Measurements from ENCODE around the gene CD207.
"Not testable (repeated sequence)": the region's sequence is repeated elsewhere in the genome, so short reads cannot be mapped to it uniquely, and the experiment has no call there.

Gene CD207

GRCh38 chr2:70828914-70829824 lies 6.4 kb downstream of the CD207 start:
- no peak for DNase-seq

GRCh38 chr2:70828115-70828514 lies 7.5 kb downstream of the CD207 start:
- DNase-seq = no peak

GRCh38 chr2:70827388-70827787 lies 8.2 kb downstream of the CD207 start:
- DNase-seq = no peak

- no peak for DNase-seq
Observed at GRCh38 chr2:70826696-70827350, 8.8 kb downstream of the CD207 start.

- no peak for DNase-seq
Observed at GRCh38 chr2:70823249-70823648, 12.4 kb downstream of the CD207 start.

GRCh38 chr2:70822843-70823242 lies 12.8 kb downstream of the CD207 start:
- DNase-seq = no peak

GRCh38 chr2:70820499-70820898 lies 15.1 kb downstream of the CD207 start, which contains the start of gene CLEC4F:
TSS of gene CLEC4F (minus strand) at chr2:70820599. CDS start at chr2:70820523, 76 bp downstream.
- no peak for DNase-seq

- no peak for DNase-seq
Observed at GRCh38 chr2:70817284-70817954, 18.2 kb downstream of the CD207 start.

- DNase-seq = no peak
Observed at GRCh38 chr2:70816726-70817125, 18.9 kb downstream of the CD207 start.

GRCh38 chr2:70808983-70809958 lies 26.3 kb downstream of the CD207 start:
- no peak for DNase-seq

GRCh38 chr2:70807828-70808118 lies 27.8 kb downstream of the CD207 start:
- no peak for DNase-seq

GRCh38 chr2:70807102-70807827 lies 28.4 kb downstream of the CD207 start:
- no peak for DNase-seq

- DNase-seq = no peak
Observed at GRCh38 chr2:70806620-70807019, 29.0 kb downstream of the CD207 start.

GRCh38 chr2:70806013-70806412 lies 29.6 kb downstream of the CD207 start:
- DNase-seq = no peak

GRCh38 chr2:70801607-70802263 lies 33.9 kb downstream of the CD207 start:
- DNase-seq = no peak

- DNase-seq = no peak
Observed at GRCh38 chr2:70799706-70800105, 35.9 kb downstream of the CD207 start.

GRCh38 chr2:70797996-70798395 lies 37.6 kb downstream of the CD207 start:
- not testable (repeated sequence) for DNase-seq

- DNase-seq = no peak
Observed at GRCh38 chr2:70797506-70797905, 38.1 kb downstream of the CD207 start.

GRCh38 chr2:70796262-70796661 lies 39.4 kb downstream of the CD207 start:
- DNase-seq = no peak

- DNase-seq = no peak
Observed at GRCh38 chr2:70795164-70795995, 40.2 kb downstream of the CD207 start.
